PC-9 (cell line): ENCODE results near the gene FAM32A.

Source experiments
- CTCF ChIP-seq: fragments of 200-600 bp; sonication (generic); conservative IDR thresholded peaks from 2 replicates; pipeline ENCODE4 v1.6.1; 2017; ENCODE audit warnings: mixed run types, antibody characterized with exemption, mild to moderate bottlenecking, moderate library complexity
- EZH2 ChIP-seq: fragments of 200-600 bp; sonication (generic); IDR thresholded peaks from 2 replicates; pipeline ENCODE4 v1.8.0; 2017; ENCODE audit warnings: antibody characterized with exemption, low read depth

DNA sequence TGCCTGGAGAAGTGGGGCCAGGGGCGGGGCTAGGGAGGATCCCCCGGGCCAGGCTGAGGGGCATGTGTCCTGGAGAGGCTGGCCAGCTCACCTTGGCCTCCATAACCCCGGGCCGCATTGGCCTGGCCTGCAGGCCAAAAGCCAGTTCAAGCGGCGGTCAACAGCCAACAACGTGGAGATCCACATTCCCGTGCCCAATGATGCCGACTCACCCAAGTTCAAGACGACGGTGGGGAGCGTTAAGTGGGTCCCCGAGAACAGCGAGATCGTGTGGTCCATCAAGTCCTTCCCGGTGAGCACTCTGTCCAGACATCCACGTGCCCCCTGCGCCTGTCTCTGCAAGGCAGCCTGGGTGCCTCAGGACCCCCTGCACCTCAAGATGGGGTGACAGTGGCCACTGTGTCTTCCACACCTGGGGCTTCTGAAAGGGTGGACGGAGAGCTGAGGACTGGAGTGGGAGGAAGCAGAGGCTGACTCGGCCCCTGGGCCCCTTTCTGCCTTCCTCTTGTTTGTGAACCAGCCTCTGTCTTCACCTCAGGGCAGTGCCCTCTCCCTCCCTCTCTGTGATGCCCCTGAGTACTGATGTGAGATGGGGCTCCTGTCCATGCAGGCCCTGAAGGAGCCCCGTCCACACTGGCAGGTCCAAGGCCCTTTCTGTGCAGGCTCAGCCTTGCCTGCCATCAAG lies 43.6 kb downstream of the FAM32A start:
- TF ChIP-seq CTCF (no peak), EZH2 (no peak)
